DMS114 treated with DMSO at 0.1 percent for 48 hours (cell line): Measurements from ENCODE around the gene CDH22.

Source experiments
- DNase-seq: peaks from one replicate; lab custom pipeline; 2025; ENCODE audit not compliant: unreplicated experiment; lab: John Stamatoyannopoulos, UW

The CDH22 gene

DNA sequence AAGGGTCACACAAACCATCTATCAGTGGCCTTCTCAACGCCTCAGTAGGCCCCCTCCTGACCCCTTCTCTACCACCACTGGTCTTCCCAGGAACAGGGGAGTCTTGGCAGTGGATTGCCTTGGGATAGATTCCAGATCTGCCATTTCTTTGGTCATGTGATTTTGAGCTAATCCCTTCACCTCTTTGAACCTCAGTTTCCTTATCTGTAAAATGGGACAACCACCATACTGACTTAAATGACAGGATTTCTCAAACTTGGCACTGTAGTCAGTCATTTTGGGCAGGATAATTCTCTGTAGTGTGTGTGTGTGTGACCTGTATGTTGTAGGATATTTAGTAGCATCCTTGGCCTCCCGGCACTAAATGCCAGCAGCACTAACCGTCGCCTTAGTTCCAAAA, 89.1 kb downstream of the CDH22 start:
- DNase-seq, result no peak

GRCh38 chr20:46218656-46219055, 89.6 kb downstream of the CDH22 start:
- no peak for DNase-seq

- no peak for DNase-seq
These were observed 90.7 kb downstream of the CDH22 start for GRCh38 chr20:46217583-46217982.

DNA sequence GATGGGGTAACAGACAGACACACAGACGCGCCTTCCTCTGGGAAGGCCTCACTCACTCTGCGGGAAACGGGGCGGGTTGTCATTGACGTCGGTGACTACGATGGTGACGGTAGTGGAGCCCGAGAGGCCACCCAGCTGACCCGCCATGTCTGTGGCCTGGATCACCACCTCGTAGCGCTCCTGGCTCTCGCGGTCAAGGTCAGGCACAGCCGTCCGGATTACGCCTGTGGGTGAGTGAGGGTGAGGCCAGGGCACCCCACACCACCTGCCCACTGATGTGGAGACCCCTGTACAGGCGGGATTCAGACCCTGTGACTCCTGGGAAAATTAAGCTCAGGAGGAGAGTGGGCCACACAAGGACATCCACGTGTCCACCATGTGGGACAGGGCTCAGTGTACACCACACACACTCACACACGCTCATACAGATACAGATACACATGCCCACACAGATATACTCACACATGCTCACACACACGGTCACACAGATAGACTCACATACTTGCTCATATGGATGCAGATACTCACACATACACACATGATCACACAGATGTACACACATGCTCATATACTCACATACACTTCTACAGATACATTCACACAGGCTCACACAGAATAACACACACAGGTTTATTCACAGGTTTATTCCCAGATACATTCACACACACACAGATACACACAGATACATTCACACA, 91.4 kb downstream of the CDH22 start:
- no peak for DNase-seq

DNA sequence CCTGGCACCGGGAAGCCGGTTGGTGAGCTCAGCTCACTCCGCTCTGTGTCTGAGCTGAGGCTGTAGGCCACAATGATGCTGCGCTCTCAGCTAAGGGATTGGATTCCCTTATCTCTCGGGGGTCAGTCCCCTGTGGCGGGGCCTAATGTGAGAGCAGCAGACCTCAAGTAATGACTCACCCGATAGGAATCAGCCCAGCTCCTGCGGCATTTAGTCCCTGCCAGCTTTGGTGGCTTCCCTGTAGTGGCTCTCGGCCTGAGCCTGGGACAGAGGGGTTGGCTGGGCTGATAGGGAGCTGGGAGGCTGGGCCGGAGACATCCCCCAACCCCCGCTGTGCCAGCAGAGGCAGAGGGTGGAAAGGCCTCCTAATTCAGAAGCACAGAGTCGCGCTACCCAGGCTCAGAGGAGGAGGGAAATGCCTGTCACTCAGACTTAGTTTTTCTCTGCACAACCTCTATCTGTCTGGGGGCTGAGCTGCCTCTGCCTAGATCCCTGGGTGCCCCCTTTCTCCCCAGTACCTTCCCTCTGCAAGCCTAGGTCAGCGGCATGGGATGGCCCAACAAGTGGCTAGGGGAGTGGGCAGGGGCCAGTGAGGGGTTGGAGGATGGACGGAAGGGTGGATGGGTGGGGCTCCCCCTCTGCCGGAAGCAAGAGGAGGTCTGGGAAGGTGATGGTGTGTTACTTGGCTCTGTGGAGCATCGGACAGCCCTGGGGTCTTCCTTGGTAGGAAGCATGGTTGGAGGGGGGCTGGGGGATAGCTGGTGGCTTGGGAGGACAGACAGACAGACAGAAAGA, 92.2 kb downstream of the CDH22 start:
- DNase-seq, result no peak

DNA sequence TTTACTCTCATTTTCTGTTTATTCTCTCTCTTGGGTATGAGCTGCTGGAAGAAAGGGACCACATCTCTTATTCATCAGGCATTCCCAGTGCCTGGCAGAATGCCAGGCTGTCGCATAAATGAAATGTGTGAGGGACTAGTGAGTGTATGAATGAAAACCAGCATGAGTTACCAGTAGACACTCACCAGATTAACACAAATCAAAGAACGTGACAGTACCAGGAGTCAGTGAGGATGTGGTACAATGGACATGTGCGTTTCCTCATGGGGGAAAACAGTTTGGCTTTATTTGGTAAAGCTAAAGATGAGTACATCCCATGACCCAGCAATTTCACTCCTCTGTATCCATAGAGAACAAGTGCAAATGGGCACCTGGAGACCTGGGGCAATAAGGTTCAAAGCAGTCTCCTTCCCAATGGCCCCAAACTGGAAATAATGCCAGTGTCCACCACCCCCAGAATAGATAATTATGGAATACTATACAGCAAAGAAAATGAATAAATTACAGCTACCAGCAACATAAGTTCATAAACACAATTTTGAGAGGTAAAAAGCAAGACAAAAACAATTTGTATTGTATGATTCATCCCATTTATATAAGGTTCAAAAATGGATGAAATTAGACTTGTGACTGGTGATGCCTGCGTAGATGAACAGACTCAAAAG, 93.3 kb downstream of the CDH22 start:
- DNase-seq, result no peak

- no peak for DNase-seq
These were observed 94.1 kb downstream of the CDH22 start for GRCh38 chr20:46213946-46214823.

DNA sequence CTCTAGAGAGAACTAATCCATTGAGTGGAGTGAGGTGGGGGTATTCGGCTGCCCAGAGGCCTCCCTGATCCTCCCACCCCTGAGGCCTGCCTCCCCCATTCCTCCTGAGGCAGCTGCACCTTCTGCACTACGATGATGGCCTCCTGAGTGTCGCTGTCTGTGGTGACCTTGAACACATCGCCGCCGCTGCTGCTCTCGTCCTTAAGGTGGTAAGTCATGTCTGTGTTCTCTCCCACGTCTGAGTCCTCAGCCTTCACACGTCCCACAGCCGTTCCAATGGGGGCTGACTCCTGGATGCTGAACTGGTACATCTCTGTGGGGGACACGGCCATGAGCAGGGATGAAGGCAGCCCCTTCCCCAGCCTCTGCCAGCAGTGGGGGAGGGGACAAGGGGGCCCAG, 95.4 kb downstream of the CDH22 start:
- DNase-seq, result no peak

- DNase-seq, result no peak
These were observed 96.0 kb downstream of the CDH22 start for GRCh38 chr20:46212252-46212651.

DNA sequence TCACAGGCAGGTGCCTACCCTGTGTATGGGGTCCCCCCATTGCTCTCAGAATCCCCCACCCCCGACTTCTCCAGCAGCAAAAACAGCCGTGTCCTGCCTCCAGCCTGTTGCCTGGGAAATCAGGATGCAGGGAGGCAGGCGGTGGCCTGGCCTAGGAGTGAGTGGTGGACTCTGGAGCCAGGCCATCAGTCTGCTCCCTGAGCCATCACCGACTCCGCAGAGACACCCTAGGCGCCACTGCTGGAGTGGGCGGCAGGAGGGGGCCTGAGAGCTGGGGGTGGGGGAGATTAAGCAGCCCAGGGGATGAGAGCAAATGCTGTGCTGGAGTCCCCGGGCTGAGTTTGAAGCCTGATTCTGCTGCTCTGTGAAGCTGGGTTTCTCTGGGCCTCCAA, 97.0 kb downstream of the CDH22 start:
- no peak for DNase-seq

DNA sequence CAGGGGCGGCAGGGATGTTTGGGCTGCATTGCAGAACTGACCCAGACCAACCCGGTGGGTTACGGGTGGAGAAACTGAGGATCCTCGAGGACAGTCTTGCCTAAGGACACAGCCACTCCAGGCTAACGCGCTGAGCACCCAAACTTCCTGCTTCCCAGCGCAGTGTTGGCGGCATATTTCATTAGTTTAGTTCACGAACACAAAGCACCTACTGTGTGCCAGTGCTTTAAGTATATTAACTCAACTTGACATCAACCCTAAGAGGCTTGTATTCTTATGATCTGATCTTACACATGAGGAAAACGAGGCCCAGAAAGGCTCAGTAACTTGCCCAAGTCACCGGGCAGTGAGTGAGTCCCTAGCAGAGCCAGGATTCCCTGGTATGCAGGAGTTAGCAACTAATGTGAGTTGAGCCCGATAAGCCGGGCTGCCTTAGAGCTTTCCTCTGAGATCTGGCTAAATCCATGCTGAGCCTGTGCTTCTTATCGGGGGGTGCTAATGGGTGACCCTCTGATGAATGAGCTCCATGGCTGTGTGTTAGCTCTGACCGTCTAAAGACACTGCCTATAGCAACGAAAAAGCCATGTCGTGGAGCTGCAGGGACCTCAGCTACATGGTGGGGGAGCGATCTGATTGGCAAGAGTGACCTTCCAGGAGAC, 97.5 kb downstream of the CDH22 start:
- no peak for DNase-seq

DNA sequence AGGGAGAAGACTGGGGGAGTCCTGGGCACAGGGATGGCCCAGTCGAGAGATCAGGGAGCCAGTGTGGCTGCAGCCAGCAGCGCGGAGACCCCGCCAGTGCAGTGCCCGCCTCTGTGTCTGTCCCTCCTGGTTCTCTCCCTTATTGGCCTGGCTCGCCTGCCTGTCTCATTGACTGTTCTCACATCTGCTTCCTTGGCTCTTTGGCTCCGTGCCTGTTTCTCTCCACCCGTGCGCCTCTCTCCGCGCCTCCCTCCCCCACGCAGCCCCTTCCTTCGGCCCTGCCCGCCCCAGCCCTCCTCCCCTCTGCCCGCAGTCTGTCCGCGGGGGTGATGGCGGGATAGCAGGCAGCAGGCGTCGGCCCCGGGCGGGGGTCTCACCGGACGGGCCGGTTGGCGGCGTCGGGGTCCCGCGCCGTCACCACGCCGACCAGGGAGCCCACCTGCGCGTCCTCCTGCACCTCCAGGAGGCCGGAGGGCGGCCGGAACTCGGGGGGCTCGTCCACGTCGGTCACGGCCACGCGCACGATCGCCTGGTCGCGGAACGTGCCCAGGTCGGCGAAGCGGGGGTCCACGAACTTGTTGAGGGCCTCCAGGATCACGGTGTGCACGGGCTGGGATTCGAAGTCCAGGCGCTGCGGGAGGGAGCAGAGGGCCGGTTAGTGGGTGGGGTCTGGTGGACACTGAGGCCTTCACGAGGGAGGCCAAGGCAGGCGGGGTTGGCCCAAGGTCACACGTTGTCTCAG, 98.2 kb downstream of the CDH22 start:
- no peak for DNase-seq

DNA sequence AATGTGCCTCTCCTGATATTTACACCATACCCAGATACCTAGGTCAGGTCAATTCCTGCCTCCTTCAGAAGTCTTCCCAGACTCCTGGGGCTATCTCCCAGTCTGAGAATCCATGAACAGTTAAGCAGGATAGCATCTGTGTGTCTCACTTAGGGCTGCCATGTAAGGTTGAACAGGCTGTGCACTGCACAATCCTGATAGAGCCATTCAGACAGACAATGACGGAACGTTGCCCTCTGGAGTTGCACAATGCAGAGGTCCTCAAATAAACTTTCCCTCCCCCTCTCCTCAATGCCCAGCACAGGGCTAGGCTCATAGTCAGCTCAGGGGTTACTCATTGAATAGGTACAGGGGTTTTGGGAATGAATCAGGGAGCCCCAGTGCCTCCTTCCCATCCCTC, 100.5 kb downstream of the CDH22 start:
- no peak for DNase-seq

- no peak for DNase-seq
These were observed 101.2 kb downstream of the CDH22 start for GRCh38 chr20:46206992-46207549.

- DNase-seq, result no peak
These were observed 102.3 kb downstream of the CDH22 start for GRCh38 chr20:46206025-46206424.

DNA sequence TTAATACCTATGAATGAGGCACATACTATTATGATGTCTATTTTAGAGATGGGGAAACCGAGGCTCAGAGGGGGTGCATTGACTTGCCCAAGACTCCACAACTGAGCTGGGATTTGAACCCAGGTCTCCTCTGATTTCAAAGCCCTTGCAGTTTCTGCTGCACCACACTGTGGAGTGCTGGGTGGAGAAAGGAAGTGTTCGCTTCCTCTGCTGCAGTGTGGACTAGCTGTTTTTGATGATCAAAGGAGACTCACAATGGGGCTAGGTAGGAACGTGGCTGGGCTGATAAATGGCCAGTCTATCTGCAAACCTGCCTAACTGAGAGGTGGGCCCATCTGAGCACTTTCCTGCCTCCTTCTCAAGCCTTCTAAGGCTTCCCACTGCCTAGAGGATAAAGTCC, 102.9 kb downstream of the CDH22 start:
- no peak for DNase-seq

DNA sequence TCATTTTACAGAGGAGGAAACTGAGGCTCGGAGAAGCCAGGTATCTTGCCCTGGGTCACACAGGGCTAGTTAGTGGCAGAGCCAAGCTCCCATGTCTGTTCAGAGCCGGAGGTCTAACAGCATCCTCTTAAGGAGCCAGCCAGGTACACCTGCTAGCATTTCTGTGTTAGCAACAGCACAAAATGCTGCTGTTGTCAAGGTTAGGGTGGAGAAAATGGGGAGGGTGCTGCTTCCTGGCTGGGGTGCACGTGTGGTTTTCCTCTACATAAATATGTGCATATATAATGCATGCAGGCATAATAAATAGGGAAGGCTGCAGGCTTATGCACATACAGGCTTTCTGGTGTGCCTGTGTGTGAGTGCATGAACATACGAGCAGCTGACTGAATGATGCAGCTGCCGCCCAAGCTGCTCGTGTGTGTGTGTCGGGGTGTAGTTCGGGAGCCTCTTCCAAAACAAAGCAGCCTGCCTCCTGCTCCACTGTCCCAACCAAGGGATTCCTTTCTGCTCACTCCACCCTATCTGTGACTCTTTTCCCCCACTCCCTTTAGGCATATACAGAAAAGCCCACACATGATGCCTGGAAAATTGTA, 103.6 kb downstream of the CDH22 start:
- no peak for DNase-seq

GRCh38 chr20:46203510-46203837, 104.8 kb downstream of the CDH22 start:
- no peak for DNase-seq

DNA sequence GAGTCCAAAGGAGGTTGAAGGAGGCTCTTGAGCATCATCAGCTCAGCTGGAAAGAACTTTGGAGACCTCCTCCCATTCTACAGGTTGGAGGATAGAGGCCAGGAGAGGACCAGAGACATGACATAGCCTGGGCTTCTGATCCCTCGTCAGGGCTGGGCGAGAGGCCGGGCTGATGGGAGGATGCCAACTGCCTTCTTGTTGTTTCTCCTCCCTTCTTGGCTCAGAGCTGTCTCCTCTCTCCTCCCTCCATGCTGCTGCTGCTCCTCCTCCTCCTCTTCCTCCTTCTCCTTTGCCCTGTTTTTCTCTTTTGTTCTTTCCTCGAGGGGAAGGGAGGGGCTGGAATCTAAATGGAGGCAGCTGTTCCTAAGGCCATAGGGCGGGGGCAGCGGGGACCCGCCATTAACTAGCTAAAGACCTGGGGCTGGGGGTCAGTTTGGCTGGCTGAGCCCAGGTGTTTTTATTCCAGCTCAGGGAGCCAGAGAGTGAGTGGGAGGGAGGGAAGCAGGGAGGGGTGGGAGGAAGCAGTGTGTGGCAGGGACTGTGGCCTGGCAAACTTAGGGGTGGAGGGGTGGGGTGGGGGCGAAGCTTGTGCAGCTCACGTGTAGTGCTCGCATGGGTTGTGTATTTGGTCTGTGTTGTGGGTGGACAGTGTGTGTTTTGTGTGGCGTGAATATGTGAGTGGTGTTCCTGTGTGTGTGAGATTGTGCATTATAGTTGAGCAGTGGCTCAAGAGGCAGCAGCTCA, 105.4 kb downstream of the CDH22 start:
- DNase-seq, result no peak
